ENCODE data around the gene SEPTIN3. TPM values are rescaled to one million over a fixed set of nuclear protein-coding genes. Genes with fewer than 3 reads are reported as not detected.

The SEPTIN3 gene
- total and polyA plus RNA-seq, 10 of the 15 experiments (the other 5 are each of a cell fraction or from before 2014, with no cell fraction given): 0.05 to 3.1 (median 0.87) TPM

- TF ChIP-seq BCL3 (IDR thresholded peaks at IDR 0.05; ENCODE audit: borderline replicate concordance, insufficient read depth, low read depth, low read length, poor library complexity, severe bottlenecking) (peak; percentile 68), RELB (IDR thresholded peaks at IDR 0.05; ENCODE audit: low read depth) (peak; percentile 69; the same call in 1 of the 2 replicates), PRDM15 (CRISPR knock-in tag; IDR thresholded peaks at IDR 0.05) (no peak), PAX5 (IDR thresholded peaks at IDR 0.05; ENCODE audit: borderline replicate concordance, low read depth, low read length) (peak; percentile 49; the same call in 1 of the 2 replicates), TARDBP (IDR thresholded peaks at IDR 0.05; ENCODE audit: borderline replicate concordance) (peak; percentile 11; the same call in 1 of the 2 replicates), TBL1XR1 (IDR thresholded peaks at IDR 0.05; ENCODE audit: low read depth, low read length) (0 out of 2 replicates have a peak, but pooled peaks have one; percentile 17), LARP7 (IDR thresholded peaks at IDR 0.05) (peak; percentile 85), CREM (IDR thresholded peaks at IDR 0.05; ENCODE audit: low read depth) (peak; percentile 61), SMAD1 (IDR thresholded peaks at IDR 0.05; ENCODE audit: low read depth, partially characterized antibody) (peak; percentile 33), RAD21 (IDR thresholded peaks at IDR 0.05; ENCODE audit: insufficient read depth, low read depth, low read length) (no peak), NFYA (IDR thresholded peaks at IDR 0.05; ENCODE audit: borderline replicate concordance, low read depth, low read length) (no peak), EED (IDR thresholded peaks at IDR 0.05; ENCODE audit: low read depth) (peak; percentile 98), DPF2 (IDR thresholded peaks at IDR 0.05) (peak; percentile 94), NR2C1 (IDR thresholded peaks at IDR 0.05) (peak; percentile 39; the same call in 1 of the 2 replicates), MTA2 (IDR thresholded peaks at IDR 0.05; ENCODE audit: low read depth) (peak; percentile 52; the same call in 1 of the 2 replicates), NR2F1 (conservative IDR thresholded peaks at IDR 0.05) (peak; percentile 79), IRF4 (IDR thresholded peaks at IDR 0.05; ENCODE audit: low read depth, low read length) (peak; percentile 50; the same call in 1 of the 2 replicates), ZNF217 (IDR thresholded peaks at IDR 0.05) (peak; percentile 35; the same call in 1 of the 2 replicates), TCF7 (IDR thresholded peaks at IDR 0.05; ENCODE audit: borderline replicate concordance) (no peak), ZNF622 (IDR thresholded peaks at IDR 0.05) (no peak), ZSCAN29 (IDR thresholded peaks at IDR 0.05) (0 out of 2 replicates have a peak, but pooled peaks have one; percentile 47), TCF3 (IDR thresholded peaks at IDR 0.05; ENCODE audit: borderline replicate concordance, insufficient read depth, low read depth, low read length) (peak; percentile 95), HDGF (IDR thresholded peaks at IDR 0.05) (0 out of 2 replicates have a peak, but pooled peaks have one; percentile 65), CHD1 (IDR thresholded peaks at IDR 0.05; ENCODE audit: low read depth, low read length) (no peak), BCL11A (IDR thresholded peaks at IDR 0.05; ENCODE audit: low read depth, low read length) (peak; percentile 80), IKZF2 (IDR thresholded peaks at IDR 0.05) (peak; percentile 85 to 87), ZNF207 (IDR thresholded peaks at IDR 0.05; ENCODE audit: borderline replicate concordance) (0 out of 2 replicates have a peak, but pooled peaks have one; percentile 25)
Measured at GRCh38 chr22:41920271-41920976, 48.8 kb upstream of the SEPTIN3 start (continued).

Data from GM12878 (cell line).